HG02943 (cell line): ENCODE measurements around the gene ALKBH3.

Experiments used
- ATAC-seq: cut with Tn5 transposase; IDR thresholded peaks from one replicate; pipeline ENCODE4 v1.9.1; 2021; ENCODE audit warnings: mild to moderate bottlenecking, low read depth, moderate library complexity; ENCODE audit not compliant: unreplicated experiment

Gene ALKBH3

GRCh38 chr11:43955381-43956118 lies 74.9 kb downstream of the ALKBH3 start:
- ATAC-seq = no peak

- no peak for ATAC-seq
These were observed 76.9 kb downstream of the ALKBH3 start for GRCh38 chr11:43957571-43957970.

- no peak for ATAC-seq
These were observed 78.8 kb downstream of the ALKBH3 start for GRCh38 chr11:43959321-43959995.

GRCh38 chr11:43962383-43963278 lies 82.0 kb downstream of the ALKBH3 start:
- no peak for ATAC-seq

GRCh38 chr11:43963279-43963620 lies 82.6 kb downstream of the ALKBH3 start:
- ATAC-seq = no peak

- no peak for ATAC-seq
These were observed 87.0 kb downstream of the ALKBH3 start for GRCh38 chr11:43967661-43968060.

- no peak for ATAC-seq
These were observed 88.1 kb downstream of the ALKBH3 start for GRCh38 chr11:43968719-43969118.

GRCh38 chr11:43969543-43969942 lies 88.9 kb downstream of the ALKBH3 start:
- ATAC-seq = no peak
